Measurements from ENCODE around the gene HYAL1.
"Not testable (repeated sequence)": the region's sequence is repeated elsewhere in the genome, so short reads cannot be mapped to it uniquely, and the experiment has no call there.

HYAL1 gene

DNA sequence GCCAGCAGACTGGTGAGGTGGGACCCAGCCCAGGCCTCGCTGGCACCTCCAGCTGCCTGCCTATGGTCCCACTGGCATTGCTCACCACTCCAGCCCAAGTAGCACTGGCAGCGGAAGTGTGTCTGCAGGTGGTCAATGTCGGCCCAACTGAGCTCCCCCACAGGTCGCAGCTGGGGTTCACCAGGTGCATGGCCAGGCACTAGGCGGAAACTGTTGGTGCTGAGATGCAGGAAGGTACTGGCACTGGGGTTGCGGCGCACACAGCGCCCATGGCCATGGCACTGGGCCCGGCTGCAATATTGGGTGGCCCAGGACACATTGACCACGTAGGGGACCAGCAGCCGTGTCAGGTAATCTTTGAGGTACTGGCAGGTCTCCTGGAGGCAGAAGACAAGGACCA lies 14.8 kb upstream of the HYAL1 start:
- no peak for DNase-seq

DNA sequence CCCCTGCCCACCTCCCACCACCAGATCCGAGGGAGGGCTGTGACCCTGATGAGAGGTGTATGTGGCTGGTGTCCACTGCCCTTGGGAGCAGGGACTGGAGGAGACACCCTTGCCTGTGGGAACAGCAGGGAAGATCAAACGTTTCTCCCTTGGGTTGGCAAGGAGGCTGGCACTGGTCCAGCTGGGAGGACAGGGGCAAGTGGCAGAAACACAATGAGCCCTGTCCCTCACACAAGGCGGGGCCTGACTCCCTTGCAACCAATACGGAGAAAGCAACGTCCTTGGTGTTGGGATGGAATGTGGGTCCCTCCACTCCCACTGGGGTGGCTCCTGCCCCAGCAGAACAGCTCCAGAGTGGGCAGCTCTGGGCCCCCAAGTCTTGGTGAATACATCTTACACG lies 13.9 kb upstream of the HYAL1 start:
- no peak for DNase-seq

DNA sequence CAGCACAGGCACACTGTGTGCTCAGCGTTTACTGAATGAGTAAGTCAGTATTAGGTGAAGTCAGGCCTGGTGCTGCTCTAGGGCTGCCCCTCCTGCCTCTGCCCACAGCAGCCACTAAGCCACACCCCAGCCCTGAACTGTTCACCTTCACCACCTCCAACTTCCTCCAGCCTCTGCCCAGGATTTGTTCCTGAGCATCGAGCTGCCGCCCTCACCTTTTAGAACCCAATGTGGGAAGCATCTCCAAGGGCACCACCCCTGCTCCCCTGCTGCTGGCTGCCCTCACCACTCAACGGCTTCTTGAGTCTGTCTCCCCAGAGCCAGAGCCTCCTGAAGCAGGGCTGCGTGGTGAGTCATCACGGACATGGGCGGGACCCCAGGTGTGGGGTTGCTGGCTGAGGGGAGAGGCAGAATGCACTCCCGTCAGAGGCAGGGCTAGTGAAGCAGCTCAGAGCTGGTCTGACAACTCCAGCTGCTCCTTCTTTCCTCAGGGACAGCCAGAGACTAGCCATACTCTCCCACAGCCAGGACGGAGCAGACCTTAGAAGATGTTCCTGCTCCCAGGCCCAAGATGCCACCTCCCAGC lies 13.4 kb upstream of the HYAL1 start:
- DNase-seq: no peak

DNA sequence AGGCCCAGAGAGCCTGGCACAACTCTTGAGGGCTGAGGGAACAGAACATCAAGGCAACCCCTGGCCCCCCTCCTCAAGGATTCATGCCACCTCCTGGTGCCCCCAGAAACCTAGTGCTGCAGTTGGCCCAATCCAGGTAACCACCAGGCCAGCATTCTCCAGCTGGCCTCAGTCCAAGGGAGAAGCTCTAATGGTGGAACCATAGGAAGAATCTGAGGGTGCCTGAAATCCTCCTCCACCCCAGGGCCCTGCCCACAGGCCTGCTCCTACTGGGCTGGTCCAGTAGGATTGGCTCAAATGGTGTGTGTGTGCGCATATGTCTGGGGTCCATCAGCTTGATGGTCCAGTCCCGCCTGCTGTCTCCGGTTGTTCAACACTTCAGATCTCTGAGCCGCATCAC lies 11.4 kb upstream of the HYAL1 start:
- no peak for DNase-seq

DNA sequence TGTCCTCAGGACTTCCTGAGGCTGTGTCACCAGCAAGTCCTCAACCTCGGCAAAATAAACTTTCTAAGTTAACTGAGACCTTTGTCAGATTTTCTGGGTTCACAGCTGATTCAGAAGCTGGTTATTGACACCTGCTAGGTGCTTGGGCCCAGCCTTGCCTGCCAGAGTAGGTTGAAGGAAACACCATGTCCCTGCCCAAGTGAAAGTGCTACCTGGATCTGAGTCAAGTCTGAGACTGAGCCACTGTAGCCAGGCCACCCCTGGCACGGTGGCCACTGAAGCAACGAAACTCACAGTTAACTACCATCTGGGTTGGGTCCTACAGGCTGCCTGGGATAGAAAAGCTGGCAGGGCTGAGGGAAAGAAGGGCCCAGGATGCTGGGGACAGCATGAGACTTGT lies 11.0 kb upstream of the HYAL1 start:
- no peak for DNase-seq

DNA sequence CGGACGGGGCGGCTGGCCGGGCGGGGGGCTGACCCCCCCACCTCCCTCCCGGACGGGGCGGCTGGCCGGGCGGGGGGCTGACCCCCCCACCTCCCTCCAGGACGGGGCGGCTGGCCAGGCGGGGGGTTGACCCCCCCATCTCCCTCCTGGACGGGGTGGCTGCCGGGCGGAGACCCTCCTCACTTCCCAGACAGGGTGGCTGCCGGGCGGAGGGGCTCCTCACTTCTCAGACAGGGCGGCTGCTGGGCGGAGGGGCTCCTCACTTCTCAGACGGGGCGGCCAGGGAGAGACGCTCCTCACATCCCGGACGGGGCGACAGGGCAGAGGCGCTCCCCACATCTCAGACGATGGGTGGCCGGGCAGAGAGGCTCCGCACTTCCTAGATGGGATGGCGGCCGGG lies 8.7 kb upstream of the HYAL1 start:
- not testable (repeated sequence) for DNase-seq

DNA sequence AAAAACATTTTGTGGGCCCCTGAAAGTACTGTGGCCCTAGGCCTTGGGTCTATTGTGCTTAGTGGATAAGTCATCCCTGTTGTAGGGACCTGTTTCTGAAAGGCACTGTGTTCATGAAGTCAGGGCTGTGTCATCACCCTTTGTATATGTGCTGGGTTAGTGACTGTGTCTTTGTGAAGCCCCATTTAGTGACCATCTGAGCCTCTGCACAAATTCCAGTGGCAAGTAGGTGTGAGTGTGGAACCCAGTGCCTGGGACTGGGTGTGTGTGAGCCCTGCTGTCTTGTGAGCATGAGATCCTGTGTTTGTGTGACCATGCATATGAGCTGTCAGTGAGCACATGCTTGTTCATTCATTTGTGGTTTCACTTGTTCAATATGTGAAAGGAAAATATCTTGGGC lies 1.2 kb upstream of the HYAL1 start:
- DNase-seq: no peak

DNA sequence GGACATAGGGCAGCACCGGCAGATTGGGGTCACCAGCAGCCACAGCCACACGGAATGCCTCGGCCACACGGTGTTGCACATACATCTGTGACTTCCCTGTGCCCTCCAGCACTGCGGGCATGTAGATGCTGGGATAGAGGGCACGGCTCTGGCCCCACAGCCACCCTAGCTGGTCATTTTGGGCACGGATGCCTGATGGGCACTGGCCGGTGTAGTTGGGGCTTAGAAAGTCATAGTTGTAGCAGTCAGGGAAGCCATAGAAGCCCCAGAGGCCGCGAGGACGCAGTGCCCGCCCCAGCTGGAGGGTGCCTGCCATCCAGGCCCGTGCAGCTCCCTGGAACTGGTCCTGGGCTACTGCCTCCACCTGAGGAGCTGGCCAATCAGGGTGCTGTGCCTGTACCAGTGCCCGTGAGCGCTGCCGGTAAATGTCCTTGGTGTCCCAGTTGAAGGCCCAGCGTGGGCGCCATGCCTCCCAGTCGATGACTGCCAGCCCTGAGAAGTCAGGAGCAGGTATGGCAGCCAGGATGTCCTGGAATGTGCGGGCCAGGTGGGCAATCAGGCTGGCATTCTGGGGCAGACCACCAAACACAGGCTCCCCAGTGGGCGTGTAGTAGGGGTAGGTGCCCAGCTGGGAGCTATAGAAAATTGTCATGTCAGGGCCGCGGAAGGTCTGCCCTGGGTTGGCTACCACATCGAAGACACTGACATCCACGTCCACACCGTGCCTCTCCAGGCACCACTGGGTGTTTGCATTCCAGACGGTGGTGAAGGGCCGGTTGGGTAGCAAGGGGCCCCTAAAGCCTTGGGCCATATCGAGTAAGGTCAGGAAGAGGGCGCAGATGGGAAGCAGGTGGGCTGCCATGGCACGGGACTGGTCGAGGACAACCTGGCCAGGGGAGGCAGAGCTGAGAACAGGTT lies 1.0 kb downstream of the HYAL1 start:
- DNase-seq: no peak

DNA sequence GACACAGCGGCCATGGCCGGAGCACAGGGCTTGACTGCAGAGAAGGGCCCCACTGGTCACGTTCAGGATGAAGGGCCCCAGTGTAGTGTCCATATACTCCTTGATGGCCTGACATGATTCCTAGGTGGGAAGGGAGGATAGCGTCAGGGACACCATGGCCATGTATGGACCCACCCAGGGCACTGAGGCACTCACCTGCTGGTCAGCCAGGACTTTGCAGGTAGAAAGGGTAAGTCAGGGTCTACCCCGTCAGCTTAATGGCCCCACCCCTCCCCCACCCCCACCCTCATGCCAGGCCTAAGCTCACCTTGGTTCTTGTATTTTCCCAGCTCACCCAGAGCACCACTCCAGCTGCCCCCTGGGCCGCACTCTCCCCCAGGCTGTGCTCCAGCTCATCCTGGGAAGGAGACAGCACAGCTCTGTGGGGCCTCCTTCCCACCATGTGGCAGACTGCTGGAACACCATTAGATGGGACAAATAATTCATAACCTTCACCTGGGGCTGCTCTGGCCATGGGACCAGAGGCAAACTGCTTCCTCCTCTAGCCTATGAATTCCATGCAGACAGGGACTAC lies 2.6 kb downstream of the HYAL1 start:
- DNase-seq: no peak

DNA sequence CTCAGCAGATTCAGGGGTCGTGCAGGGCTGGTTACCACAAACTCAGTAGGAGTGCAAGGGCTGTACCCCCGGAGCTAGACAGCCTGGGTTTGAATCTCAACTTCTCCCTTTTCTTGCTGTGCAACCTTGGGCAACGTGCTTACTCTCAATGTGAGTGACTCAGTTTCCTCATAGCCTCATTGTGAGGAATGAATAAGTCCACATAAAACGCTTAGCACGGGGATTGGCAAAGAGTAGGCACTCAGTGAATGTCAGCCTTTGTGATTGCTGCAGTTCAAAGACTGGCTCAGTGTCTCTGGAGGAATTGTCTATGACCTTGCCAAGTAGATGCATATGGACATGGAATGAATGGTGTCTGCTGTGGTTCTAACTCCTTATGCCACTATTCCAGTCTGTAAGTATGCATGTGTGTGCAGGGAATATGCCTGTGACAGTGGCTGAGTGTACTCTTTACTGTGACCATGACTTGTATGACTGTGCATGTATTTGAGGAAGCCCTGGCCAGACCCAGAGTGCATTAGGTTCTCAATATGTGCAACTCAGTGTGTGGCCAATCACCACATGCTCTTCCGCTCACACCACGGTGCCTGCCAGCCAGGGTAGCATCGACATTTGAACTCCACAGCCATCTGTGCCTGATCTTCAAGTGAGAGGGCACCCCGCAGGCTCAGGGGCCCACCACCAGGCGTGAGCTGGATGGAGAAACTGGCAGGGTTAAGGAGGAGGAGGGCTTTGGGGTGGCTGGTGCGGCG lies 3.3 kb downstream of the HYAL1 start:
- no peak for DNase-seq

DNA sequence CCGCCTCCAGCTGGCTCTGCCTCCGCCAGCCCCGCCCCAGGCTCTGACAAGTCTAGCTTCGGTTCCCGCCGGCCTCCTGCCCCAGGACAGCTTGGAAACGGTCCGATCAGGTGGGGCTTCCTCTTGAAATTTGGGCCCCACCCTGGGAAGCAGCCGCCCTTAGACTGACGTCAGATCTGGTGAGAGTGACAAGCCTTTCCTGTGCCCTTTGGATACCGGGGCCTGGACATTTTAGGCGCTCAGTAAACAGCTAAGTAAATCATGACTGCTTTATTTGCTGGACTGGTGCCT lies 3.8 kb downstream of the HYAL1 start:
- no peak for DNase-seq

DNA sequence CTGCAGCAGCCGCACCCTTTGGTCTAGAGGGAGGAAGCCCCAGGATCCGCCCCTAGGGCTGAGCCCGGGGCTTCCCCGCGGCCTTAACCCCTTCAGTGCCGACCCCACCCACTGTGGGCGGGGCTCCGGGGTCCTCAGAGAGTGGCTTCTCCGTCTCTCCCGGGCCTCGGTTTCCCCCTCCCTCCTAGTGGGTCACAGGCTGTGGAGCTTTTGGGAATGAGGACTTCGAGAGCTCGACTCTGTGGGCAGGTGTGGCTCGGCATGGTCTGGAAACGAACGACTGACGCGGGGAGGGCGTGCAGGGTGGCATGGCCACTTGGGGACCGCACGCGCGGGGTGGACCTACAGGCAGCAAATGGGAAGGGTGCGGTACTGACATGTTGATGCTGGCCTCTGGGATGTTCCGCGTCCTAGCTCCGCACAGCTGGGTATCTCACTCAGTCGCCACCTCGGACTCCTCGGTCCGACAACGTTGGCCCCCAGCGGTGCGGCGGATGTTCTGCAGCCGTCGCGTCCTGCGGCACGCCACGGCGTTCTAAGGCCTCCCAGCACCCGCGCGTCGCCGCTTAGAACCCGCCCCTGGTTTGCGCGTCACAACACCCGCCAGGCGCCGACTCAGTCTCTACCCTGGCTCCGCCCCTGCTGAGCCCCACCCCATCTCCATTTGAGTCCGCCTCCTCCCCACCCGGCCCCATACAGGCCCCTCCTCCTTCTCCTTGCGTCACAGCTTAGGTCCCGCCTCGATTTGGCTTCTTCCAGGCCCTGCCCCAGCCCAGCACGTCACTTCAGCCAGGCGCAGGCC lies 4.3 kb downstream of the HYAL1 start, which contains the start of the genes HYAL3 and NAA80:
TSS of gene HYAL3 (minus strand) at position 570 of the 802 bp plus-strand sequence. CDS start 3,803 bp downstream, outside the sequence.
TSS of gene NAA80 (minus strand) at position 570 of the 802 bp plus-strand sequence. CDS start 1,942 bp downstream, outside the sequence.
- DNase-seq: peak; percentile 97

DNA sequence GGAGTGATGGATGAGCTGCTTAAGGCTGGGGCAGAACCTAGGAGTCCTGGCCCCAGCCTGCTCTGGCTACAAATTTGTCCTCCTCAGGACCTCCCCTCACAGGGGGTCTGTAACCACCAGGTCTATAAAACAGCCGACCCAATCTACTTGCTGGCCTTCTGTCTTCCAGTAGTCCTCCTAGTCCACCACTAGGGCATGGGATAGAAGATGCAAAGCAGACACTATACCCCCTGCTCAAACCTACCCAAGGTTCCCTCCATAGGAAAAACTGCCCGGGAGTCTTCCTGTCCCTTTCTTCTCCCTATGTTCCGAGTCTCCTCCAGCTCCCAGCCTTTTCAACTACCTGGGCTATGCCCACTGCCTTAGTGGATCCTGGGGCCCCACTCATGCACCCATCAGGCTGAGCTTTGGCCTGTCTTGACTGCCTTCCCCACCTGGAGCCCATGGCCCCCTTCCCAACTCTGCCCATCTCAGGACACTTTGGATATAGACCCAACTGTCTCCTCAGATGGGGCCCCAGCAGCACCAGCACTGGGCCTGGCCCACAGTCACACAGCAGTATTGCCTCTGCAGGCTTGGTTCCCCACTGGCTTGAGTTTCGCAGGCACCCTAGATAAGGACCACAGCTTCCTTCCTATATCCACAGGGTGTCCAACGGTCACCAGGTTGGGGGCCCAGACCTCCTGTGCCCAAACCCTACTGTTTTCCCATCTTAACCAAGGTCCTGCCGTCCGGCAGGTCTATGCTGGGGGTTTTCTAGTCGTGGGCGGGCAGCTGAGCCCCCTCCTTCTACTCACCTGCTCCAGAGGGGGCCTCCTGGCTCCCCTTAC lies 5.3 kb downstream of the HYAL1 start:
- no peak for DNase-seq

DNA sequence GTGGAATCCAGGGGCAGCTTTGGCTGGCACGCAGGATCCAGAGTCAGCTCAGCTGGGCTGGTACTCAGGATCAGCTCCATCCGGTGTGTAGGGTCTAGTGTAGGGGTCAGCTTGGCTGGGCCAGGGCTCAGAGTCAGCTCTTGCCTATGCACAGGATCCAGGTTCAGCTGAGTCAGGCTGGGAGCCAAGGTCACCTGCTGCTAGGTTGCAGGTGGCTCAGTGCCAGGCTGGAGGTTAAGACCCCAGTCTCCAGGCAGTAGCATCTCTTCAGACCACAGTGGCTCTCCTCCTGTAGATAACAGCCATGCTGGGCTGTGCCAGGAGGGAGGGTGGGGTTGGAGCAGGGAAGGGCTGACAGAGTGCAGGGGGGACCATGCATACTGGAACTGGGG lies 6.0 kb downstream of the HYAL1 start:
- DNase-seq: no peak

DNA sequence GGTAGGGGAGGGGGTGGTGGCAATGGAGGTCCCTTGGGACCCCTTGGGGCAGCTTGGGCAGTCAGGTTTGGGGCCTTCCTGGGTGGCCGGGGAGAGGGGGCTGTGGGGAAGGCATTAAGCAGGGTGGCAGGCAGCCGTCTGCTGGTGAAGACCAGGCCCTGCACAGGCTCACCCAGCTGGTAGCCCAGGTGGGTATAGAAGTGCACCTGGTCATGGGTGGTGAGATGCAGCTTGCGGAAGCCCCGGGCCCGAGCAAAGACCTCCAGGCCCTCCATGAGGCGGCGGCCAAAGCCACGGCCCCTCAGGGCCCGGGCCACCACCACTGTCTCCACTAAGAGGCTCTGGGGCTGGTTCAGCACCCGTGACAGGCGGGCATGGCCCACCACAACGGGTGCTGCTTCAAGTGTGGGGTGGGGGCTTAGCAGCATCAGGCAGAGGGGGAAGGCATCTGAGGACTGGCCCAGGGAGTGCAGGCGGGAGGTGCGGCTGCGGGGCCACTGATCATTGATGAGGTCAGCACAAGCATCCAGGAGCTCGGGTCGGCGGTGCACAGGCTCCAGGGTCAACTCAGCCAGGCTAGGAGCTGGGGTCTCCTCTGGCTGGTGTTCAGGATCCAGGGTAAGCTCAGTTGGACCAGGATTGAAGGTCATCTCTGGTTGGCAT lies 6.5 kb downstream of the HYAL1 start:
- no peak for DNase-seq

DNA sequence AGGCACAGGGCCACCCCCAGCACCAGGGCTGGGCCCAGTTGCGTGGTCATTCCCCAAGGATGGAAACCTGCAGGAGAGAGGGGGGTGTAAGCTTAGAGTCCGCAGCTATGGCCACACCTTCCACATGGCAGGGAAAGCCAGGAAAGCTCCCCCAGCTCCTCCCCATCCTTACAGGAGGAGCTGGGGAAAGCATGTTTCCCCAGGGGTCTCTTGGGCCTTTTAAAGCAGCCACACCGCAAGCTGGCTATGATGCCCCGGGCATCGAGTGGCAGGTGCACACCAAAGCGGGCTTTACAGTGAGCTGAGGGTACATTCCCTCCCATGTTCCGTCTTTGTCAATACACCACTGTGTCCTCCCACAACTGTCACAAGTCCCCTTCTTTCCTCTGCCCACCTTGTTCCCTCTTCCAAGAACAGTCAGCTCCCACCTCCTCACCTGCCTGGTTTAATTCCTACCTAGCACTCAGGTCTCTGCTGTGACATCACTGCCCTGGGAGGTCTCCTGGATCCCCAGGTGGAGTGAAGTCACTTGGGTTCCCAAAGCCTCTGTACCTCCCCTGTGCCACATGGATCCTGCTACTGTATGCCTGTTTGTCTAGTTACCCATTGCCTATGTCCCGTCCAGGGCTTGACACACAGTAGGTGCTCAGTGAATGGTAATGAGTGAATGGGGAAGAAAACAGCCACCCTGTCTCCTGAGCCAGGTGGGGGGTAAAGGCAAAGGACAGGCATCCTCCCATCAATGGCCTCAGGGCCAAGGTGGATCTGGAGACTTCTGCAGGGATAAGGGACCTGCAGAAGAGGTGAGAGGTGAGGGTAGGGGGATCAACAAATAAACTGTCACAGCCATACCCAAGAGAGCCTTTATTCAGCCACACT lies 7.6 kb downstream of the HYAL1 start:
- DNase-seq: no peak

DNA sequence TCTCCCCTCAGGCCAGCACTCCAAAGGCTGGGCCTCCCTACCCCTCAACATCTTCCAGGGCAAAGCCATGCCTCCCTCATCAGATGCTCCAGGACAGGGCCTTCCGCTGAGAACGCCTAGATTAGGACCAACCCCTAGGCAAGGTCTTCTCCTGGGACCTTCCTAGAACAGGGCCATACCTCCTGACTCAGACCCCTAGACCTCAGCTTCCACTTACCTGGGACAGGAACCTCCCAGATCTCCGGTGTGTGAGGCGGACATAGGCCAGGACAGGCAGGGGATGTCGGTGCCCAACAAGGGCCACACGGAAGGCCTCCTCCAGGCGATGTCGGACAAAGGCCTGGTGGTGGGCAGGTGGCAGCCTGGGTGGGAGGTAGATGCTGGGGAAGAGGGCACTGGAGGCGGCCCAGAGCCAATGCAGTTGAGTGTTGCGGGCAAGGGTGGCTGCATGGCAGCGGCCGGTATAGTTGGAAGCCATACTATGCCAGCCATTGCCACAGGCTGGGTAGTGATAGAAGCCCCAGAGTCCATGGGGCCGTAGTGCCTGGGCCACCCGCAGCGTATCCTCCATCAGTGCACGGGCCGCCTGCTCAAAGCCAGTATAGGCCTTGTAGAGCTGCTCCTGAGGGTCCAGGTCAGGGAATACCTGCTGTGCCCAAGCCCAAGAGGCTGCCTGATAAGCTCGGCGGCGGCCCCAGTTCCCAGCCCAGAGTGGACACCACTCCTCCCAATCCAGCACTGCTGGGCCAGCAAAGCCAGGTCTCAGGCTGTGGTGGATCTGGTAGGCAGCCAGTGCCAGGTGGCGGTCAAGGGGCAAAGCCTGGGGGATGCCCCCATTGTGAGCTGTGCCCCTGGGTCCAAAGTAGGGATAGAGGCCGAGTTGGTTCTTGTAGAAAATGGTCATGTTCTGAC lies 8.6 kb downstream of the HYAL1 start:
- no peak for DNase-seq

DNA sequence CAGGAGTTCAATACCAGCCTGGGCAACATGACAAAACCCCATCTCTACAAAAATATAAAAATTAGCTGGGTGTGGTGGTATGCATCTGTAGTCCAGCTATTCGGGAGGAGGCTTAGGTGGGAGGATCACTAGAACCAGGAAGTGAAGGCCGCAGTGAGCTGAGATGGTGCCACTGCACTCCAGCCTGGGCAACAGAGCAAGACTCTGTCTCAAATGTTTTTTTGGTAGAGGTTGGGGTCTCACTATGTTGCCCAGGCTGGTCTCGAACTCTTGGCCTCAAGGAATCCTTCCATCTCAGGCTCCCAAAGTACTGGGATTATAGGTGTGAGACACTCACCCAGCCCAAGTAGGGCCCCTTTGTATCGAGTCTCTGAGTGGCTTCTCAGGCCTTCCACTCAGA lies 9.3 kb downstream of the HYAL1 start:
- DNase-seq: no peak

Measured in stimulated activated CD4-positive, alpha-beta T cell treated with anti-CD3 and anti-CD28 coated beads, Interleukin-12 subunit alpha, Interleukin-12 subunit beta, amount 100 ng/mL, for 4 hours (primary cell).